OCI-LY3 (cell line): ENCODE data around the gene MNX1.

Experiments used
- H2AFZ ChIP-seq: fragments of 200-600, 300-600 bp; shearing (Covaris generic); 2 replicates; pipeline ENCODE4 v1.6.0; 2014; ENCODE audit warnings: antibody characterized with exemption, low read depth, low read length
- H3K27ac ChIP-seq: fragments of 200-600, 300-600 bp; sonication (generic); 2 replicates; pipeline ENCODE4 v1.5.1; 2014; ENCODE audit warnings: mild to moderate bottlenecking, low read length, moderate library complexity, mixed read lengths
- H3K27me3 ChIP-seq: fragments of 200-600, 300-600 bp; sonication (generic); 2 replicates; pipeline ENCODE4 v1.6.1; 2014; ENCODE audit warnings: low read depth, low read length, mixed read lengths
- H3K36me3 ChIP-seq: fragments of 200-600, 300-600 bp; sonication (generic); replicated peaks from 2 replicates; pipeline ENCODE3; 2014; ENCODE audit warnings: low read depth, low read length, mixed read lengths
- H3K4me1 ChIP-seq: fragments of 300-600, 200-600 bp; sonication (generic); 2 replicates; pipeline ENCODE4 v1.6.1; 2014; ENCODE audit warnings: low read length, mixed read lengths
- H3K4me2 ChIP-seq: fragments of 200-600, 300-600 bp; sonication (generic); 2 replicates; pipeline ENCODE4 v1.6.1; 2014; ENCODE audit warnings: low read length, mixed read lengths
- H3K4me3 ChIP-seq: fragments of 300-600, 200-600 bp; sonication (generic); 2 replicates; pipeline ENCODE4 v1.5.1; 2014; ENCODE audit warnings: antibody characterized with exemption, mild to moderate bottlenecking, low read length, moderate library complexity
- H3K79me2 ChIP-seq: fragments of 300-600, 200-600 bp; shearing (Covaris generic); 2 replicates; pipeline ENCODE4 v1.6.1; 2014; ENCODE audit warnings: mild to moderate bottlenecking, low read length, mixed read lengths
- H3K9ac ChIP-seq: fragments of 300-600, 200-600 bp; shearing (Covaris generic); 2 replicates; pipeline ENCODE4 v1.6.0; 2014; ENCODE audit warnings: mild to moderate bottlenecking, low read length, moderate library complexity
- H3K9me3 ChIP-seq: fragments of 200-600, 300-600 bp; shearing (Covaris generic); 2 replicates; pipeline ENCODE4 v1.6.1; 2014; ENCODE audit warnings: low read length, mixed read lengths; ENCODE audit not compliant: insufficient read depth
- H4K20me1 ChIP-seq: fragments of 200-600, 300-600 bp; sonication (generic); 2 replicates; pipeline ENCODE4 v1.6.1; 2016; ENCODE audit warnings: low read length, mixed read lengths; ENCODE audit not compliant: insufficient read depth
- EZH2phosphoT487 ChIP-seq: fragments of 200-600 bp; shearing (Covaris generic); IDR thresholded peaks from 2 replicates; pipeline ENCODE4 v1.6.1; 2018; ENCODE audit warnings: antibody characterized with exemption, mixed run types, low read depth
- TF ChIP-seq, protein P1 (sequence below): fragments of 200-600, 300-600 bp; sonication (generic); IDR thresholded peaks from 2 replicates; pipeline ENCODE4 v1.5.1; 2014; ENCODE audit warnings: antibody characterized with exemption, low read length, low read depth

The MNX1 gene

DNA sequence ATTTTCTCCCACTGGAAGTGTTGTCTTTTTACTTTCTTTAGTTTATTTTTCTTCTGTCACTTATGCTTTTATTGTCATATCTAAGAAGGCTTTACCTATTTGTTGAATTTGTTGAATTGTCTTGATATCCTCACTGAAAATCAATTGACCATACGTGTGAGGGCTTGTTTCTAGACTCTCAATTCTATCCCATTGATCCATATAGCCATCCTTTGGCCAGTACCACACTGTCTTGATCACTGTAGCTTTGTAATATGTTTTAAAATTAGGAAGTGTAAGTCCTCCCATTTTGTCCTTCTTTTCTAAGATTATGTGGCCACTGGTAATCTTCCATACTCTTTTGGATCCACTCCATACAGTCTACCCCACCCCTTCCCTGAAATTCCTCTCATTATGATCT, 25.5 kb upstream of the MNX1 start:
- Histone ChIP-seq H3K36me3 (no peaks in the 10 kb centered on the region), H2AFZ (no peak overlapping the region), H3K9ac (no peak overlapping the region), H3K4me3 (no peak overlapping the region), H4K20me1 (no peaks in the 10 kb centered on the region), H3K27me3 (no peaks in the 10 kb centered on the region), H3K79me2 (no peaks in the 10 kb centered on the region), H3K9me3 (no peaks in the 10 kb centered on the region), H3K27ac (no peak overlapping the region), H3K4me2 (no peak overlapping the region), H3K4me1 (no peaks in the 10 kb centered on the region)
- TF ChIP-seq, protein P1, sequence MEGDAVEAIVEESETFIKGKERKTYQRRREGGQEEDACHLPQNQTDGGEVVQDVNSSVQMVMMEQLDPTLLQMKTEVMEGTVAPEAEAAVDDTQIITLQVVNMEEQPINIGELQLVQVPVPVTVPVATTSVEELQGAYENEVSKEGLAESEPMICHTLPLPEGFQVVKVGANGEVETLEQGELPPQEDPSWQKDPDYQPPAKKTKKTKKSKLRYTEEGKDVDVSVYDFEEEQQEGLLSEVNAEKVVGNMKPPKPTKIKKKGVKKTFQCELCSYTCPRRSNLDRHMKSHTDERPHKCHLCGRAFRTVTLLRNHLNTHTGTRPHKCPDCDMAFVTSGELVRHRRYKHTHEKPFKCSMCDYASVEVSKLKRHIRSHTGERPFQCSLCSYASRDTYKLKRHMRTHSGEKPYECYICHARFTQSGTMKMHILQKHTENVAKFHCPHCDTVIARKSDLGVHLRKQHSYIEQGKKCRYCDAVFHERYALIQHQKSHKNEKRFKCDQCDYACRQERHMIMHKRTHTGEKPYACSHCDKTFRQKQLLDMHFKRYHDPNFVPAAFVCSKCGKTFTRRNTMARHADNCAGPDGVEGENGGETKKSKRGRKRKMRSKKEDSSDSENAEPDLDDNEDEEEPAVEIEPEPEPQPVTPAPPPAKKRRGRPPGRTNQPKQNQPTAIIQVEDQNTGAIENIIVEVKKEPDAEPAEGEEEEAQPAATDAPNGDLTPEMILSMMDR, result no peak
- TF ChIP-seq EZH2phosphoT487, result no peak

DNA sequence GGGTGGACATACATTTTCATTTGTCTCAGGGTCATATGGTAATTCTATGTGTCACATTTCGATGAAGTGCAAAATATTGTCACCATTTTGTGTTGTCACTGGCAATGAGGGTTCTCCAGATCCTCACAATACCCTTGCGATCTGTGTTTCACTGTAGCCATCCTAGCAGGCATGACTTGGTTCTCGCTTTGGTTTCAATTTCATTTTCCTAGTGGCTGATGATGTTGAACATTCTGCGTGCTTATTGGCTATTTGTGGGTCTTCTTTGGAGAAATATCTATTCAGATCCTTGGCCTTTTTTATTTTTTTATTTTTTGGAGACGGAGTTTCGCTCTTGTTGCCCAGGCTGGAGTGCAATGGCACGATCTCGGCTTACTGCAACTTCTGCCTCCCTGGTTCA, 24.8 kb upstream of the MNX1 start:
- Histone ChIP-seq H3K27ac (no peak overlapping the region), H2AFZ (no peak overlapping the region), H3K9ac (no peak overlapping the region), H3K4me3 (no peak overlapping the region), H3K4me2 (no peak overlapping the region), H4K20me1 (no peaks in the 10 kb centered on the region), H3K36me3 (no peaks in the 10 kb centered on the region), H3K27me3 (no peaks in the 10 kb centered on the region), H3K4me1 (no peaks in the 10 kb centered on the region), H3K79me2 (no peaks in the 10 kb centered on the region), H3K9me3 (no peaks in the 10 kb centered on the region)
- TF ChIP-seq, protein P1, result no peak
- TF ChIP-seq EZH2phosphoT487, result no peak

DNA sequence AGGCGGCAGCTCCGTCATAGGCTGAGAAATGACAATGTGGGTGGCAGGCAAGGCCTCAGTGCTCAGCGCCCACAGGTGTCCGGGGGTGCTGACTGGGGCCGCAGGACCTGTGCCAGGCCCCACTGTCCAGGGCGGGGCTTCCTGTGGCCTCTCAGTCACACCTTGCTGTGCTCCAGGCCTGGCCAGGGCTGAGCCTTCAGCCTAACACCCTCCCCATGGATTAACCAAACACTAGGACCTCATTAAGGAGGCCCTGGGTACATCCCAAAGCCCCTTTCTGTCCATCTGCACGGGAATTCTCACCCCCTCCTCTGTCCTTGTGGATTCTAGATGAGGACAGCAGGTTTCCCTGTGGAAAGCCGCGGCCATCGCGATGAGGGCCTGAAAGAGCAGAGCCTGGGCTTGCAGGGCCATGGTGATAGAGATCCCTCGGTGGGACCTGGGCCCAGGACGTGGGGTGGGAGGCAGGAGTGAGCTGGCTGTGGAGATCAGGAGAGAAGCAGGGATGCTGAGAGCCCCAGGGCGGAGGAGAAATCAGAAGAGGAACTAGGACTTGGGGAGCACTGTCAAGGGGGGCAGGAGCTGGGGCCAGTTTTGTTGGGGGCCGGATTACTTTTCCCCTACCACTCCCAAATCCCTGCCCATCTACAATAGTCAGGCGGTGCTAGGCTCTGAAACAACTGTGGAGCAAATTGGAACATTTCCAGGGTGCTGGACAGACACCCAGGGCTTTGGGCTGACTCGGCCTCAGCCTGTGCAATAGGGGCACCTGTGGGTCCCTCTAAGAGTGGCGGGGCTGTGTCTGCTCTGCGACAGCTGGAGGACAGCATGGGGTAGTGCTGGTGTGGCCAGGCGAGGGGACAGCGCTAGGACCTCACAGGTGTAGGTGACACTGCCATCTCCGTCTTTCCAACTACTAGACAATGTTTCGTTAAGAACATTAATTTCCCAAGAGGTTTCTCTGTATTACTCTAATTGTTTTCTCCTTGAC, 23.3 kb upstream of the MNX1 start:
- no peaks in the 10 kb centered on the region for H3K9me3 ChIP-seq
- H3K9ac ChIP-seq, result no peak overlapping the region
- H3K4me2 ChIP-seq, result no peak overlapping the region
- no peaks in the 10 kb centered on the region for H4K20me1 ChIP-seq
- H2AFZ ChIP-seq, result no peak overlapping the region
- TF ChIP-seq, protein P1, result no peak
- TF ChIP-seq EZH2phosphoT487, result no peak
- H3K36me3 ChIP-seq, result no peaks in the 10 kb centered on the region
- no peak overlapping the region for H3K27ac ChIP-seq
- H3K4me1 ChIP-seq, result no peaks in the 10 kb centered on the region
- no peak overlapping the region for H3K4me3 ChIP-seq
- H3K79me2 ChIP-seq, result no peaks in the 10 kb centered on the region
- H3K27me3 ChIP-seq, result 0 out of 2 replicates have a peak, but pooled peaks cover under 1% of the 10 kb centered on the region

DNA sequence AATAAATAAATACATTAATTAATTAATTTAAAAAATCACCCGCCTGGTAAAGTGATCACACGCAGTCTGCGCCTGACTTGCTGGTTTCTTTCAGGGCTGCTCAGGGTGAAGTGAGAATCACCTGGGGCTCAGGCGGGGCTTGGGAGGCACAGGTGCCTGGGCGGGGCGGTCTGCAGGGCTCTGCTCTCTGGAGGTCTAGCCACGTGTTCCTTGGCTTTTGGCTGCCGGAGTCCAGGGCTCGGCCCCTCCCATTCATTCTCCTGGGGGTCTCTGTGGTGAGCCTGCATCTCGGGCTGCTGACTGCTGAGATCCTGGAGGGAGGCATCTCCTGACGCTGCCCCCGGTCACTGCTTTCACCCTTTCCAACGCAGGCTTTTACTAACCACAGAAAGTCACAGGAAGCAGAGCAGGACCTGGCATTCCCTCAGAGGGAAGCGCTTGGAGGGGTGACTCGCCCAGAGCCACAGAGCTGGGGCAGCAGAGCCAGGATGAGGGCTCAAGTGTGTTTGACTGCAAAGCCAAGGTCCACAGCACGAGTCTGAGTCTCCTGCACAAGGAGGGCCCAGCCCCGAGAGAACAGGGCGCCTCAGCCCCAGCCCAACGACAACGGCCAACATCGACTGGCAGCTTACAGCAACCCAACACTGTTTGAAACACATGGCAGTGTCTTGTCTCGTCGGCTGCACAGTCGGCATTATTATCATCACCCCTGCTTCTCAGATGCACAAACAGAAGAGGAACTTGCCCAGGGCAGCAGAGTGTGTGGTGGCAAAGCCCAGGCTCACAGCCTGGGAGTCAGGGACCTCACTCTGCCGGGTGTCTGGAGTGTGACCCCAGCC, 22.4 kb upstream of the MNX1 start:
- no peak overlapping the region for H3K27ac ChIP-seq
- H3K4me1 ChIP-seq, result no peaks in the 10 kb centered on the region
- H3K4me3 ChIP-seq, result no peak overlapping the region
- no peaks in the 10 kb centered on the region for H4K20me1 ChIP-seq
- H3K36me3 ChIP-seq, result no peaks in the 10 kb centered on the region
- H3K9ac ChIP-seq, result no peak overlapping the region
- no peaks in the 10 kb centered on the region for H3K79me2 ChIP-seq
- no peak overlapping the region for H3K4me2 ChIP-seq
- TF ChIP-seq, protein P1, result no peak
- TF ChIP-seq EZH2phosphoT487, result no peak
- H3K9me3 ChIP-seq, result no peaks in the 10 kb centered on the region
- H2AFZ ChIP-seq, result no peak overlapping the region
- H3K27me3 ChIP-seq, result peaks cover 8% of the 10 kb centered on the region; the same call in 1 of the 2 replicates
